ENCODE measurements around the gene PEPD.

GRCh38 chr19:33366897-33367296 lies 154.7 kb downstream of the PEPD start:
- TF ChIP-seq CTCF (IDR thresholded peaks at IDR 0.05) (no peak), POLR2A (IDR thresholded peaks at IDR 0.05) (no peak)

Data from Peyer's patch (tissue), 4 donors.